GM18873 (cell line): Measurements from ENCODE around the gene RGS3.

Source experiments
- ATAC-seq: cut with Tn5 transposase; IDR thresholded peaks from one replicate; pipeline ENCODE4 v1.9.1; 2021; ENCODE audit warnings: mild to moderate bottlenecking, moderate library complexity, moderate number of reproducible peaks; ENCODE audit not compliant: unreplicated experiment, low FRiP score

RGS3 gene

GRCh38 chr9:113528088-113528487, 64.6 kb downstream of the RGS3 start:
- ATAC-seq, result no peak

DNA sequence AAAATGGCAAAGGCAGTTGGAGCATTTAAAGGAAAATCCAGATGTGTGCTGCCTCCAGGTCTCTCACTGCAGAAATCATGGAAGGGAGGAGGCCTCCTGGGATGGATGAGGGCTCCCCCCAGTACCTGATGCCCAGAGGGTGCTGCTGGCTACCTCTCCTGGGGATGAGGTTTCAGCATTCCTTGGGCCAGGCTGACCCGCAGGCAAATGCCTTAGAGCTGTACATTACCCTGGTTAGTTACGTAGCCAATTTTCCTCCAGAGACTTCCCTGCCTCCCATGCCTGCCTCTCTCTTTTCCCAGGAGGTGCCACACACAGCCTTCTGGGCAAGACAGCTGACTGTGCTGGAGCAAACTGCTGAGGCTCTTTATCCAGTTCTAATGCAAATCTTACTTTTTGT, 65.3 kb downstream of the RGS3 start:
- no peak for ATAC-seq

- no peak for ATAC-seq
These were observed 65.9 kb downstream of the RGS3 start for GRCh38 chr9:113529336-113530009.

DNA sequence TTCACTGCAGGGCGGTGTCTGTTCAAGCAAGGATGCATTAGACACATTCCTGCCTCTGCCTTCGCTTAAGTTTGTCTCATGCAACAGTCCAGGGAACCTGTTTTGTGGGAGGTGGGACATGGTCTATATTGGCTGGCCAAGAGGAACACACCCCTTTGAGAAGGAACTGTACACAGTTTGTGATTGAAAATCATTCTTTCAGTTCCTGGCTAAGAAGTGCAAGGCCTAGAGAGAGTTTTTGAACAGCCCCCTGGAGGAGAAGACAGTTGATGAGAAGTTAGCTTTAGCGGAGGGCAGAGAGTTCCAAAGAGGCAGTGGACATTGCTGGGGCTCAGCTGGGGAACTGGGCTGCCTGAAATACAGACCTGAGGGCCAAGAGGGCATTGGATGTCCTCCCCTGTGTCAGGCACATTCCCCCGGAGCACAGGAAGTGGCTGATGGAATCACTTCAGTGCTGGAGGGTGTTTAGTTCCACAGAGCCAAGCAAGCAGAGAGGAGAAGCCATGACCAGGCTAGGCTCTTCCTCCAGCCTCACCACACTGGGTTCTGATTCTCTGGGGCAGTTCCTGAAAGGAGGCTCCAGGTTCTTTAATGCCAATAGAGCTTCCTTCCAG, 66.6 kb downstream of the RGS3 start:
- no peak for ATAC-seq

GRCh38 chr9:113530942-113531341, 67.4 kb downstream of the RGS3 start:
- no peak for ATAC-seq

DNA sequence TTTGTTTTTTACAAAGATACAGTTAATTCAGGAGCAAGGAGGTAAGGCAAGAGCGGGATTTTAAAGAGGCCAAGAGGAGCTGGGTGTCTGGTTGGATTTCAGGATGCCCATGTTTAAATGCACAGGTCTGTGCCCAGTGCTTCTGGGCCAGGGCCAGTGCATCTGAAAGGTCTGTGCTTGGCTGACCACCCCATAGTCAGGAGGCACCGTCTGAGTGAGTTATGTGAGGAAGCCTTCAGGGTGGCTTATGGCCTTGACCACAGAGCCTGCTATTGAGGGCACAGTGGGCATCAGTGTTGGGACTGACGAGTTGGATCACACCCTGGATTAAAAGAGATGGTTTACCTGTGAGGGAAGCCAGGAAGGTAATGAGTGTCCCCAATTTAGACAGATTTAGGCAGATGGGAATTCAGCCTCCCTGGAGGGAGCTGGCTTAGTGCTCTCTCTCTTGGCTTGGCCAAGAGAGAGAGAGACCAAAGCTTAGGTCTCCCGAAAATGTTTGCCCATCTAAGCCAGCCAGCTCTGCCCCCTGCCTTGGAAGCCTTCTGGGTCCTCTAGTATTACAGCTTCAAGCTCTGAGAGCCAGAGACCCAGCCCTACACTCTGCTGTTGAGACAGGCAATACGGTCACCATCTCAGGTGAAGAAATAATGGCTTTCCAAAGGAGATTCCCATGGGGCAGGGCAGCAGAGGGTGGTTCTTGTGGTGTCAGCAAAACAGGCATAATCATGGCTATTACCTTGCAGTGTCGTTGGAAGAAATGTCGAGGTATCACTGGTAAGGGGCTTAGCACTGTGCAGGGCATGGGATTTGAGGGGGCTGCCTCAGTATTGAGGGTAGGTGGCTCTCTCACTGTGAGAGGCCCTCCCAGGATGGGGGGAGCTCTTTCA, 68.6 kb downstream of the RGS3 start:
- no peak for ATAC-seq

DNA sequence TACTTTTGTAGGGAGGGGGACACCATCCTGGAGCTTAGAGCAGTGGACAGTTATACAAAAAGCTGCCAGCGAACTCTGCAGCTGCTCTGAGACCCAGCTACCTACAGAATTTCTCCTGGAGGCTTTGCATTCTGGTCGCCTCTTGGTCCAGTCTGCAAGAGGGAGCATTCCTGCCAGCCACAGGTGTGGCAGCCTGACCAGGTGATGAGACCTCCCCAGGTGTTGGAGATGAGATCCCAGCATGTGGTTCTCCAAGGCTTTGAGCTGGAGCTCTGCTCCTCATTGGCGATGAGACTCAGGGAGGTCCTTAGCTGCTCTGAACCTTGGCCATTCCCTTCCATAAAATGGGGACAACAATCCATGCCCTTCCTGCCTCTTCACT, 69.3 kb downstream of the RGS3 start:
- no peak for ATAC-seq

DNA sequence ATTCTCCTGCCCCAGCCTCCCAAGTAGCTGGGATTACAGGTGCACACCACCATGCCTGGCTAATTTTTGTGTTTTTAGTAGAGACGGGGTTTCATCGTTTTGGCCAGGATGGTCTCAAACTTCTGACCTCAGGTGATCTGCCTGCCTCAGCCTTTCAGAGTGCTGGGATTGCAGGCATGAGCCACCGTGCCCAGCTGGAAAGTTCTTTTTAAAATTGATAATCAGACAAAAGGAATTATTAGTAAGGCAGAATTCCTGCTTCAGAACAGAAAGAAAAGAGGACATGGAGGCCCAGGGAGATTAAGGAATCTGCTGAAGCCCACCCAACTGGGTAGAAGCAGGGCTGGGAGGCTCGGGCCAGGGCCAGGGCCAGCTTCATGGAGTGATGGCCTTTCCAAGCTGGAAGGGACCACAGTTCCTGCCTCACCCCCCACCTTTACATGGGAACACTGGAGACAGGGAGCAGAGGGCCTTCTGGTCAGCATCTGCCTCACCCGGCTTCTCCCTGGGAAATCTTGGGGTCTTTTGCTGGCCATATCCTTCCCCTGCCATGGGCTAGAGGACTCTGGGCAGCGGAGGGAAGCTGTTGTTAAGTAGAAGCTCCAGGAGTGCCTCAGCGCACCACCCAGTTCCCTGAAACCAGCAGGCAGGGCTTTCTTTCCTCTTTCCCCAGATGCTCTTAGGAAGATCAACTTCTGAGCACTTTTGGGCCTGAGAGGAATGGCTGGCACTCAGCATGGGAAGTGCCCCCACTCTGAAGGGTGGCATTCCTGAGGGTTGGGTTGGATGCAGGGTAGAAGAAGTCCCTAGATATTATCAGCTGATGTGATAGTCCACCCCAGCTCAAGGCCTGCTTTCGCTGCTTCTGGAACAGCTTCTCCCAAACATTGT, 70.1 kb downstream of the RGS3 start:
- ATAC-seq, result no peak

GRCh38 chr9:113535756-113536155, 72.2 kb downstream of the RGS3 start:
- ATAC-seq, result no peak

GRCh38 chr9:113536166-113536482, 72.6 kb downstream of the RGS3 start:
- ATAC-seq, result no peak

DNA sequence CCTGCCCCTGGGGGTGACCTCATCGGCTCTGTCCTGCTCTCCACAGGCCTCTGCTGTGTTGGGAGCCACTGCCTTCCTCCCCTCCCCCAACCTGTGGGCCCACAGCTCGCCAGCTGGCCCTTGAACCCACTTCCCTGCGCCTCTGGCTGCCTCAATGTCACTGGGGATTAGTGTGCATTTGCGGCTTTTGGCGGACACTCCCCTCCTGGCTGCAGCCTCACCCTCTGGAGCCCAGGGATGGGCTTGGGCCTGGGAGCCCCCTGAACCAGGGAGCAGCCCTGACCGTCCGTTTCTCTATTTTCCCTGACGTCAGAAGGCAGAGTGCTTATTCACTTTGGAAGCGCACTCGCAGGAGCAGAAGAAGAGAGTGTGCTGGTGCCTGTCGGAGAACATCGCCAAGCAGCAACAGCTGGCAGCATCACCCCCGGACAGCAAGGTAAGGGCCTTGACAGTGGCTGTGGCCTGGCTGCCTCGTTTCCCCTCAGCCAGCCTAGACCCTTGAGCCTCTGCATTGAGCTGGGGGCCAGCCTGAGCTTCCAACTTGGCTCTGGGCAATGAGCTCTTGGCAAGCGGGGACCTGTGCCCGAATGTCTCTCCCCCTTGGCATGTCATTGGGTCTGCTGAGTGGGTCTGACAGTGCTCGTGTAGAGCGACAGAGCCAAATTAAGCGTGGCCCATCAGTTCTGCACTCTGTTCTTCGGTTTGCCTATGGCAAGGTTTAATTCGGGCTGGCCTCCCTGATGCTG, 73.1 kb downstream of the RGS3 start:
- ATAC-seq, result no peak

DNA sequence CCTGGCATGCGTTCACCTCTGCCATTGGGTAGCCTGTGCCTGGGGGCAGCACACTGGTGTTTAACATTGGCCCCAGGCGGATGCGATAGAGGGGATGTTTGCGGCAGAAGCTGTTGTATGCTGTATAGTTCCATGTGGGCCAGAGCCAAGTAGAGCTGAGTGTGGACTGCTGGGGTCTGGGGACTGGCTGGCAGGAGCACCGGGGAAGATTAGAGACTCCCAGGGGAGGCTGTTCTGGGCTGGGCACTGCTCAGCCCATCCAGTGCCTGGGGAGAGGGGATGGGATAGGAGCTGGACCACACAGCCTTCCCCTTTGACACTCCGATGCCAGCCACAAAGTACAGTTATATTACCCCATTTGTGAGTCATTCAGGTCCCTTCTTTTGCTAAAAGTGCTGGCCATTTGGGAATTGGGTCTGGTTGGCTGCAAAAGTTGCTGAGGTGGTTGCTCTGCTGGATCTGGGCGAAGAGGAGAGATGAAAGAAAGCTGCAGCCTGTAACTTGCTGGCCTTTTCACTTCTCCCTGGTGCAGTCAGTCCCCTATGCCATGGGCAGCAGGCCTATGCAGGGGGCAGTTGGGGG, 73.8 kb downstream of the RGS3 start:
- no peak for ATAC-seq

DNA sequence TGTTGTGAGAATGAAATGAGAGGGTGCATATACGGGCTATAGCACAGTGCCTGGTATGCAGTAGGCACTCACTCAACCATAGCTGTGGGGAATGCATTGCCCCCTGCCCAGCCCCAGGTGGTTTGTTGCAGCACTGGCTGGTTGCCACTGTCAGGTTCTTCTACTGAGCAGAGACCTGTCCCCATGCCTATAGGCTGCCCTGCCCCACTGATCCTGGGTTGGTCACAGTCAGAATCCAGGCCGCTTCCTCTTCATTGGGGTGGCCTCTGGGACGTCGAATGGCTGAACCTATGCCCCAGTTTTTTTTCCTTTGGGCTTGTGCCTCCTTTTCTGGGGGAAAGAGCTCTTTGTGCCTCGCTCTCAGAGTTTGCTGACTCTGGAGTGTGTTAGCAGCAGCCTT, 74.6 kb downstream of the RGS3 start:
- ATAC-seq, result no peak

DNA sequence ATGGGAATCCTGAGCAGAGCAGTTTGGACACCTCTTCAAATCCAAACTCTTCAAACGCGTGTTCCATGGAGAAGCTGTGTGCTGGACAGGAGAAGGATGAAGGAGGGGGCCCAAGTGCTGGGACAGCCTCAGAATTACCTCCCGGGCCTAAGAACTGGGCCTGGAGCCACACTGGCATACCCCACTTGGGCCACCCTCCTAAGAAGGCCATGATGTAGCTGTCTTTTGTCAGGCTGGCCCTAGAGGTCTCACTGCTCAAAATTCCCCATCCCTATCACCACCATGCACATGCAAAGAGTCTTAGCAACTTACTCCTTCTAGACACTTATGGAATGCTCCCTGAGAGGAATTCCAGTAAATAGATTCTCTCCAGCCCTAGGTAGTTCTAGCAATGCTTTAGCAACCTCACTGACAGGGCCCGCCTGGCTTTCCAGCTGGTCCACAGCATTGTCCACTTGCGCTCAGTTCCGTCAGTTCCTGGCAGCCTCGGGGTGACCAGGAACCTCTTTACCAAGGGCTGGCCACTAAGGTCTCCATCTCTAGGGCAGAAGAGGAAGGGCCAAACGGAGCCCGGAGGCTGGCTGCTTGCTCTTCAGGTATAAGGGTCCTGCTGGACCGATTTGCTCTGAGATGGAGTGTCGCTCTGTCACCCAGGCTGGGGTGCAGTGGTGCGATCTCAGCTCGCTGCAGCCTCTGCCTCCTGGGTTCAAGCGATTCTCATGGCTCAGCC, 75.3 kb downstream of the RGS3 start:
- ATAC-seq, result no peak

GRCh38 chr9:113540466-113540865, 76.9 kb downstream of the RGS3 start:
- ATAC-seq, result no peak

DNA sequence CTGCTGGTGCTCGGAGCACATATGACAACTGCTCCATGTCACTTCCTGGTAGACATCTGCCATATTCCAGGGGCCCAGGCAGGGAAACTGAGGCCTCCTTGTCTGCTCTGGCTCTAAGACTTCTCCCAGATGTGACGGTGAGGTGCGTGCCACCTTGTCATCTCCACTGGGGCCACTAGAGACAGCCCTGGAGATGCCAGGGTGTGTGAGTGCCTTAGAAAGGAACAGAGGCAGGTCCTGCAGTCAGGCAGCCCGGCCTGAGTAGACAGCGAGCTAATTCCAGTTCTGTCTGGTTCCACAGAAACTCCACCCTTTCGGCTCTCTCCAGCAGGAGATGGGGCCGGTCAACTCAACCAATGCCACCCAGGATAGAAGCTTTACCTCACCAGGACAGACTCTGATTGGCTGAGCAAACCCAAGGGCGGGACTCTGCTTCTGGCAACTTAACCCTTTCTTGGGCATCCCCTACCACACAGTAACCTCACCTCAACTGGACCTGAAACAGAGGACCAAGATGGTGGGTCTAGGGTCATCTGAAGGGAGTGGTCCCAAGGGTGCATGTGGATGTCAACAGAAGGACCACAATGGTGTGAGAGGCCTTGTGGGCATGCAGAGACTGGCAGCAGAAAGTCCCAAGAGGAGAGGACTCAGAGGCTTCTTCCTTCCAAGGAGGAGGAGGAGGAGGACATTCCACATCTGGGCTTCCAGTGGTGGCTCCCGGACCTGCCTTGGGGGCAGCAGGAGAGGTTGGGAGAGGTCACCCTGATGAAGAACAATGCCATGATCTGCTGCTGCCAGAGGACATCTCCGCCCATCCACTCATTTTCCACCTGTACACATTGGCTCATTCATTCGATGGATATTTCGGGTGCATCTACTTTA, 77.7 kb downstream of the RGS3 start:
- no peak for ATAC-seq

DNA sequence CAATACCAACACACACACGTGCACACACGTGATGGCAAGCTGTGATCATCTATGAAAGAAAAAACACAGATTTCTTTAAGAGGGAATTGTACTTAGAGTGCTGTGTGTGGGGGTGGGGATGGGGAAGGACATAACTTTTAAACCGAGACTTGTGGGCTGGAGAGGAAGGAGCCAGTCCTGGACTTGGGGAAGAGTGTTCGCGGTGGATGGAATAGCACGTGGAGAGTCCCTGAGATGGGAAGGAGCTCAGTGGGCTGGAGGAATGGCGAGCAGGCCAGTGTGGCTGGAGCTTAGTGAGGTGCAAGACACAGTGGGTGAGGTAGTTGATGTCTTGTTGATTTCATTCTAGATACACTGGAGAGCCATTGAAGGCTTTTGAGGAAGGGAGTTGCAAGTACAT, 78.5 kb downstream of the RGS3 start:
- ATAC-seq, result no peak

DNA sequence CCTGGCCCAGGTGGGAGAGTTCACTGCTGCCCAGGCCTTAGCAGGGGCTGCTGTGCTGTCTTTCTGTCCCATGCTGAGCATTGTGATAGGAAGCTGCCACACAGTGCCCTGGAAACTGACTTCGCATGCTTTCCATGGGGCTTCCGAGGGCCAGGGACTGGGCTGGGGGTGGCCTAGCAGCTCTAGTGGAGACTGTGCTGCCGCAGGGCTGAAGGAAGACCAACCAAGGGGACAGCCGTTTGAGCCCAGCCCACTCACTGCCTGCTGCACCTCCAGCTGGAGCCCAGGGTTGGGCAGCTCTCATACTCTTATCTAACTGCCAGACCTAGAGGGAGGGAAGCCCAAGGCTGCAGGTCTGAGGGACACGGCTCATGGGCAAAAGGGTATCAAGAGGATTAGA, 79.2 kb downstream of the RGS3 start:
- no peak for ATAC-seq
